Neural cell (in vitro differentiated cells): ENCODE measurements around the gene SPECC1. TPM values are rescaled to one million over a fixed set of nuclear protein-coding genes. Genes with fewer than 3 reads are reported as not detected.
"Not testable (repeated sequence)": the region's sequence is repeated elsewhere in the genome, so short reads cannot be mapped to it uniquely, and the experiment has no call there.

ENCODE experiments used
- H2AFZ ChIP-seq: fragments of 200-600, 300-800 bp; sonication (generic), shearing (Covaris generic); 2 replicates; pipeline ENCODE4 v1.6.0; 2014; ENCODE audit warnings: low read depth, mild to moderate bottlenecking, antibody characterized with exemption, low read length, moderate library complexity
- H3F3A ChIP-seq: fragments of 200-600 bp; shearing (Covaris generic); 2 replicates; pipeline ENCODE4 v1.6.1; 2016; ENCODE audit warnings: mild to moderate bottlenecking, moderate library complexity, mixed read lengths, antibody characterized with exemption, low read length; ENCODE audit not compliant: insufficient read depth, poor library complexity, severe bottlenecking
- H3K27ac ChIP-seq: fragments of 200-600, 300-800 bp; sonication (generic), shearing (Covaris generic); 2 replicates; pipeline ENCODE4 v1.5.1; 2014; ENCODE audit warnings: mild to moderate bottlenecking, low read length, moderate library complexity
- H3K27me3 ChIP-seq: fragments of 300-800, 200-600 bp; sonication (generic), shearing (Covaris generic); 2 replicates; pipeline ENCODE4 v1.6.0; 2014; ENCODE audit warnings: mild to moderate bottlenecking, low read depth, low read length, moderate library complexity; ENCODE audit not compliant: insufficient read depth
- H3K36me3 ChIP-seq: fragments of 300-800, 200-600 bp; sonication (generic), shearing (Covaris generic); 2 replicates; pipeline ENCODE4 v1.5.1; 2014; ENCODE audit warnings: mild to moderate bottlenecking, antibody characterized with exemption, low read length, moderate library complexity; ENCODE audit not compliant: insufficient read depth
- H3K4me2 ChIP-seq: fragments of 300-800, 200-600 bp; sonication (generic), shearing (Covaris generic); 2 replicates; pipeline ENCODE4 v1.6.0; 2014; ENCODE audit warnings: mild to moderate bottlenecking, low read length
- H3K4me3 ChIP-seq: fragments of 300-800, 200-600 bp; sonication (generic), shearing (Covaris generic); 2 replicates; pipeline ENCODE4 v1.5.1; 2014; ENCODE audit warnings: mild to moderate bottlenecking, low read length, moderate library complexity
- H3K79me2 ChIP-seq: fragments of 200-600 bp; shearing (Covaris generic); replicated peaks from 2 replicates; pipeline ENCODE4 v1.6.0; 2014; ENCODE audit warnings: mild to moderate bottlenecking, low read length, moderate library complexity; ENCODE audit not compliant: insufficient read depth
- H3K9ac ChIP-seq: fragments of 300-800, 200-600 bp; sonication (generic), shearing (Covaris generic); 2 replicates; pipeline ENCODE4 v1.6.1; 2016; ENCODE audit warnings: mild to moderate bottlenecking, low read length, mixed read lengths
- H3K9me2 ChIP-seq: fragments of 200-600 bp; shearing (Covaris generic); 2 replicates; pipeline ENCODE4 v1.6.1; 2016; ENCODE audit warnings: mild to moderate bottlenecking, low read length, mixed read lengths; ENCODE audit not compliant: insufficient read depth
- H3K9me3 ChIP-seq: fragments of 200-600, 300-800 bp; sonication (generic), shearing (Covaris generic); 2 replicates; pipeline ENCODE4 v1.6.1; 2016; ENCODE audit warnings: mild to moderate bottlenecking, mixed run types, low read length, moderate library complexity, mixed read lengths
- H4K20me1 ChIP-seq: fragments of 200-600 bp; shearing (Covaris generic); 2 replicates; pipeline ENCODE4 v1.6.1; 2016; ENCODE audit warnings: mild to moderate bottlenecking, mixed run types; ENCODE audit not compliant: insufficient read depth
- EP300 ChIP-seq: fragments of 450-650 bp; conservative IDR thresholded peaks from 2 replicates; pipeline ENCODE4 v1.6.1; 2014; ENCODE audit warnings: antibody characterized with exemption, mild to moderate bottlenecking, moderate library complexity; ENCODE audit not compliant: poor library complexity, severe bottlenecking
- EZH2 ChIP-seq: fragments of 200-600, 300-800 bp; shearing (Covaris generic), sonication (generic); IDR thresholded peaks from 2 replicates; pipeline ENCODE4 v1.6.1; 2014; ENCODE audit warnings: antibody characterized with exemption, low read length, borderline replicate concordance, mild to moderate bottlenecking; ENCODE audit not compliant: insufficient read depth, poor library complexity, severe bottlenecking
- MXI1 ChIP-seq: fragments of 450-650 bp; conservative IDR thresholded peaks from 2 replicates; pipeline ENCODE4 v1.6.1; 2014; ENCODE audit warnings: antibody characterized with exemption, mild to moderate bottlenecking; ENCODE audit not compliant: poor library complexity, severe bottlenecking
- POLR2AphosphoS5 ChIP-seq: IDR thresholded peaks from 2 replicates; pipeline ENCODE4 v1.6.1; 2012
- RAD21 ChIP-seq: fragments of 450-650 bp; conservative IDR thresholded peaks from 2 replicates; pipeline ENCODE4 v1.6.1; 2014; ENCODE audit warnings: antibody characterized with exemption, mild to moderate bottlenecking, moderate library complexity
- SMC3 ChIP-seq: fragments of 450-650 bp; conservative IDR thresholded peaks from 2 replicates; pipeline ENCODE4 v1.6.1; 2014; ENCODE audit warnings: antibody characterized with exemption, mild to moderate bottlenecking, moderate library complexity; ENCODE audit not compliant: poor library complexity
- TAF1 ChIP-seq: IDR thresholded peaks from 2 replicates; pipeline ENCODE4 v1.6.1; 2012; ENCODE audit warnings: low read depth
- polyA plus RNA-seq: library from polyadenylated mRNA; depleted of rRNA; stranded (reverse); fragments of >200 nt; gene quantifications from 2 replicates; pipeline ENCODE4 v1.2.3, GENCODE V29; 2014
- TF ChIP-seq, protein P1 (sequence below): fragments of 450-650 bp; IDR thresholded peaks from 2 replicates; pipeline ENCODE4 v1.5.1; 2014; ENCODE audit warnings: antibody characterized with exemption, mild to moderate bottlenecking, moderate library complexity; ENCODE audit not compliant: poor library complexity, severe bottlenecking
- TF ChIP-seq, protein P2 (sequence below): IDR thresholded peaks from 2 replicates; pipeline ENCODE4 v1.6.1; 2012; ENCODE audit warnings: borderline replicate concordance

The SPECC1 gene
- polyA plus RNA-seq, 1 donor from 2014 or later, result 8.6 TPM

DNA sequence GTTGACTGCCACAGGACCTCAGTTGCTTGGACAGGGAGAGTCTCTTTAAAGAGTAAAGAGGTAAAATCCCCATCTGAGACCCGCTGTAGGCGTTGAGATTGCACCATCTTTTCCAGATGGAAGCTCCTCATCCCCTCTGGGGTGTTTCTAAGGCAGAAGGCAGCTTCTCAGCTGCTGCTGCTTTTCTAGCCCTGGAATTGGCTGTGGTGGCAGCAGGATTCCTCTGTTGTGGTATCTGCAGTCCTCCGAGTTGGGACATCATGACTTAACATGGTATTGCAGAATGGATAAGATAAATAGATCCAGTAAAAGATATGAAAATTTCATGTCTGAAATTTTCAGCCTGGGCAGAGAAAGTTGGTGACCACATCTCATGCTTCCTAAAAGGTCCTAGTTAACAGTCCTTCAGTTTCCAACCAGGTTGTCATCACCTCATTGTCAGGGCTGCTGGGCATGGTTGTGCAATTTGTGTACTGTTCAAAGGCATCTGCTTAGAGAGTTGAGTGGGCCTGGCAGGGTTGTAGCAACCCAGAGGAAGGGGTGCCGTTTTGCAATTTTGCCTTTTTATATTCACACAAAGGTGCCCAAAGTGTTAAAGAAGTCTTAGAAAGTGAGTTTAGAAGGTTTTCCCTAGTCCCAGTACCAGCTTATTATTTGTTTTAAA, 150.4 kb downstream of the SPECC1 start:
- TF ChIP-seq, protein P1, sequence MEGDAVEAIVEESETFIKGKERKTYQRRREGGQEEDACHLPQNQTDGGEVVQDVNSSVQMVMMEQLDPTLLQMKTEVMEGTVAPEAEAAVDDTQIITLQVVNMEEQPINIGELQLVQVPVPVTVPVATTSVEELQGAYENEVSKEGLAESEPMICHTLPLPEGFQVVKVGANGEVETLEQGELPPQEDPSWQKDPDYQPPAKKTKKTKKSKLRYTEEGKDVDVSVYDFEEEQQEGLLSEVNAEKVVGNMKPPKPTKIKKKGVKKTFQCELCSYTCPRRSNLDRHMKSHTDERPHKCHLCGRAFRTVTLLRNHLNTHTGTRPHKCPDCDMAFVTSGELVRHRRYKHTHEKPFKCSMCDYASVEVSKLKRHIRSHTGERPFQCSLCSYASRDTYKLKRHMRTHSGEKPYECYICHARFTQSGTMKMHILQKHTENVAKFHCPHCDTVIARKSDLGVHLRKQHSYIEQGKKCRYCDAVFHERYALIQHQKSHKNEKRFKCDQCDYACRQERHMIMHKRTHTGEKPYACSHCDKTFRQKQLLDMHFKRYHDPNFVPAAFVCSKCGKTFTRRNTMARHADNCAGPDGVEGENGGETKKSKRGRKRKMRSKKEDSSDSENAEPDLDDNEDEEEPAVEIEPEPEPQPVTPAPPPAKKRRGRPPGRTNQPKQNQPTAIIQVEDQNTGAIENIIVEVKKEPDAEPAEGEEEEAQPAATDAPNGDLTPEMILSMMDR, result no peak
- TF ChIP-seq POLR2AphosphoS5 (no peak), EZH2 (no peak), MXI1 (no peak), RAD21 (no peak), EP300 (no peak), SMC3 (no peak), TAF1 (no peak)
- TF ChIP-seq, protein P2, sequence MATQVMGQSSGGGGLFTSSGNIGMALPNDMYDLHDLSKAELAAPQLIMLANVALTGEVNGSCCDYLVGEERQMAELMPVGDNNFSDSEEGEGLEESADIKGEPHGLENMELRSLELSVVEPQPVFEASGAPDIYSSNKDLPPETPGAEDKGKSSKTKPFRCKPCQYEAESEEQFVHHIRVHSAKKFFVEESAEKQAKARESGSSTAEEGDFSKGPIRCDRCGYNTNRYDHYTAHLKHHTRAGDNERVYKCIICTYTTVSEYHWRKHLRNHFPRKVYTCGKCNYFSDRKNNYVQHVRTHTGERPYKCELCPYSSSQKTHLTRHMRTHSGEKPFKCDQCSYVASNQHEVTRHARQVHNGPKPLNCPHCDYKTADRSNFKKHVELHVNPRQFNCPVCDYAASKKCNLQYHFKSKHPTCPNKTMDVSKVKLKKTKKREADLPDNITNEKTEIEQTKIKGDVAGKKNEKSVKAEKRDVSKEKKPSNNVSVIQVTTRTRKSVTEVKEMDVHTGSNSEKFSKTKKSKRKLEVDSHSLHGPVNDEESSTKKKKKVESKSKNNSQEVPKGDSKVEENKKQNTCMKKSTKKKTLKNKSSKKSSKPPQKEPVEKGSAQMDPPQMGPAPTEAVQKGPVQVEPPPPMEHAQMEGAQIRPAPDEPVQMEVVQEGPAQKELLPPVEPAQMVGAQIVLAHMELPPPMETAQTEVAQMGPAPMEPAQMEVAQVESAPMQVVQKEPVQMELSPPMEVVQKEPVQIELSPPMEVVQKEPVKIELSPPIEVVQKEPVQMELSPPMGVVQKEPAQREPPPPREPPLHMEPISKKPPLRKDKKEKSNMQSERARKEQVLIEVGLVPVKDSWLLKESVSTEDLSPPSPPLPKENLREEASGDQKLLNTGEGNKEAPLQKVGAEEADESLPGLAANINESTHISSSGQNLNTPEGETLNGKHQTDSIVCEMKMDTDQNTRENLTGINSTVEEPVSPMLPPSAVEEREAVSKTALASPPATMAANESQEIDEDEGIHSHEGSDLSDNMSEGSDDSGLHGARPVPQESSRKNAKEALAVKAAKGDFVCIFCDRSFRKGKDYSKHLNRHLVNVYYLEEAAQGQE, result no peak
- no peak overlapping the region for H3K27ac ChIP-seq

DNA sequence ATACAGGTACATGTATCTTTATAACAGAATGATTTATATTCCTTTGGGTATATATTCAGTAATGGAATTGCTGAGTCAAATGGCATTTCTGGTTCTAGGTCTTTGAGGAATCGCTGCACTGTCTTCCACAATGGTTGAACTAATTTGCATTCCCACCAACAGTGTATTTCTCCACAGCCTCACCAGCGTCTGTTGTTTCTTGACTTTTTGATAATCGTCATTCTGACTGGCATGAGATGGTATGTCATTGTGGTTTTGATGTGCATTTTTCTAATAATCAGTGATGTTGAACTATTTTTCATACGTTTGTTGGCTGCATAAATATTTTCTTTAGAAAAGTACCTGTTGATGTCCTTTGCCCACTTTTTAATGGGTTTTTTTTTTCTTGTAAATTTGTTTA, 156.4 kb downstream of the SPECC1 start:
- H3K27me3 ChIP-seq, H2AFZ ChIP-seq, H3K9me3 ChIP-seq, H4K20me1 ChIP-seq, H3K9ac ChIP-seq, H3F3A ChIP-seq, H3K36me3 ChIP-seq, H3K4me3 ChIP-seq, H3K4me2 ChIP-seq, H3K27ac ChIP-seq, H3K9me2 ChIP-seq: not testable (repeated sequence)
- peaks cover 14% of the 10 kb centered on the region for H3K79me2 ChIP-seq

More for the DNA sequence above, 150.4 kb downstream of the SPECC1 start:
- Histone ChIP-seq H3F3A (no peaks in the 10 kb centered on the region), H3K27me3 (no peaks in the 10 kb centered on the region), H3K4me3 (no peak overlapping the region), H4K20me1 (no peaks in the 10 kb centered on the region), H3K4me2 (no peak overlapping the region), H2AFZ (no peak overlapping the region), H3K9me2 (no peaks in the 10 kb centered on the region), H3K9ac (no peak overlapping the region), H3K9me3 (no peaks in the 10 kb centered on the region), H3K36me3 (no peaks in the 10 kb centered on the region), H3K79me2 (peaks cover 47% of the 10 kb centered on the region)

DNA sequence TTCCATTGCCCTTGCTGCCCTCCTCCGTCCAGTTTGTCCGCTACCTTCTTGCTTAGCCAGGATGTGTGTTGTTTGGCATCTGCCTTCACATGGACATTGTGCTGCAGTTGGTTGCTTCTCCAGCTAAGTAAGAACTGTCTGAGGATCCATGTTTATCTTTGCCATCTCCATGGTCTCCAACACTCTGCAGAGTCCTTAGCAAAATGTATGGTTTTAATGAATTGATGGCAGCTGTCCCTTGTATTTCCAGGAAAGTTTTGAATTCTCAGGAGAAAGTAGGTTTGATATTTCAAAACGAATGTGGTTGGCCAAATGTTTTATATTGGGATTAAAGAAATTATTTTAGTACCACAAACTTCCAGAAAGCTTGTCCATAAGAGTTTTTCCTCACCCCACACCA, 160.9 kb downstream of the SPECC1 start:
- Histone ChIP-seq H3K36me3 (no peaks in the 10 kb centered on the region), H3K4me3 (no peak overlapping the region), H3K27me3 (no peaks in the 10 kb centered on the region), H3K79me2 (peaks cover 12% of the 10 kb centered on the region), H3K9me2 (no peaks in the 10 kb centered on the region), H3K4me2 (no peak overlapping the region), H2AFZ (no peak overlapping the region), H3K27ac (no peak overlapping the region), H4K20me1 (no peaks in the 10 kb centered on the region), H3K9me3 (no peaks in the 10 kb centered on the region), H3K9ac (no peak overlapping the region), H3F3A (no peaks in the 10 kb centered on the region)
- TF ChIP-seq, protein P2, result no peak
- TF ChIP-seq RAD21 (no peak), SMC3 (no peak), POLR2AphosphoS5 (no peak), TAF1 (no peak), EP300 (no peak), MXI1 (no peak), EZH2 (no peak)
- TF ChIP-seq, protein P1, result no peak
